HG02981 (cell line): ENCODE data around the gene CCDC102A.

Experiments used
- ATAC-seq: cut with Tn5 transposase; IDR thresholded peaks from one replicate; pipeline ENCODE4 v1.9.1; 2021; ENCODE audit warnings: mild to moderate bottlenecking, moderate library complexity; ENCODE audit not compliant: unreplicated experiment

Gene CCDC102A

DNA sequence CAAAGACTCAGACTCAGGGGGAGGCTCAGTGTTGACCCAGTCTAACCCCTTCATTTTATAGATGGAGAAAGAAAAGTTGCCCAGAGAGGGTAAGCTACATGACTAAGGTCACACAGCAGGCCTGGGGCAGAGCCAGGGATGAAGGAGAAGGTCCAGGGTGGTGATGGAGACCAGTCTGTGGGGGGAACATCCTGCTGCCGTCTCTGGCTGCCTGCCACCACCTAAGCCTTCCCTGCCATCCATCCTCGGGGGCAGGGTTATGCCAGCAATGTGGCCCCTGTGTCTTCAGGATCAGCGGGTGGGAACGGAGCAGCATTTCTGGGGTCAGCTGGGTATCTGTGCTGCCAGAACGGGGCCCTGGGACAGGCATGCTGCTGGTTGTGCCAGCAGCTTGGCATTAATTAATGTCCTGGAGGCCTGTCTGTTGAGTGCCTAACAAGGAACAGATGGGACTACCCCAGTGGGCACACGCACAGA is 55.6 kb downstream of the CCDC102A start:
- ATAC-seq, result no peak

- no peak for ATAC-seq
These were observed 56.2 kb downstream of the CCDC102A start for GRCh38 chr16:57479976-57480753.

- no peak for ATAC-seq
These were observed 57.0 kb downstream of the CCDC102A start for GRCh38 chr16:57479205-57479975.

DNA sequence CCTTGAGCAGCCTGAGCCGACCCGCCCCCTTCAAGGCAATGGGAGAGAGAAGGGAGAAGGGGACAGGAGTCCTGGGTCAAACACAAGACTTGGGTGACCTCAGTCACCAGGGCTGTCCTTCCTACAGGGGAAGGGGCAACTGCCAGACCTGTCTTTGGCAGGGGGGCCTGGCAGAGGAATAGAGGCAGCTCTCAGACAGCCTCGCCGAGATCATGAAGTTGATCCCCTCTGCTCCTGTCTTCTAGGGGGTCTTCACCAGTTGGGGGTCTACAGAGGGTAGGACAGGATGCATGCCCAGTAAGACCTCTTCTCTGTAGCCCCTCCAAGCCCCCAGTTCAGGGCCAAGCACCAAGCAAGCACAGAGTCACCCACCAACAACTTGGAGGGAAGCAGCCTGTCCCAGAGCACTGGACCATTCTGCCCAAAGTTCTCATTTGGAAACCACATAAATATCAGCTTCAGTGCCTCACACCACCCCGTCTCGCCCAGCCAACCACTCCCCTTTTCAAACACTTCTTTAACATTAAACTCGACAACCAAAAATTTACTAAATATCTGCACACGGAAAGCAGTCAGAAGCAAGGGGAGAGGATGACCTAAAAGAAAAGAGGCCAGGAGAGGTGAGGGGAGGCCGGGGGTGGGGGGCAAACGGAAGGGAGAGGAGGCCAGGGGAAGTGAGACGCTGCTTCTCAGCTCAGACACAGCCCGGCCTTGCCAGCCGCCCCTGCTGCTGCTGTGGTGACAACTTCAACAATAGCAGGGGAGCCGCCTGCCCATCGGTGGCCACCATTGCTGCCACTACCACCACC is 57.8 kb downstream of the CCDC102A start:
- ATAC-seq, result no peak

DNA sequence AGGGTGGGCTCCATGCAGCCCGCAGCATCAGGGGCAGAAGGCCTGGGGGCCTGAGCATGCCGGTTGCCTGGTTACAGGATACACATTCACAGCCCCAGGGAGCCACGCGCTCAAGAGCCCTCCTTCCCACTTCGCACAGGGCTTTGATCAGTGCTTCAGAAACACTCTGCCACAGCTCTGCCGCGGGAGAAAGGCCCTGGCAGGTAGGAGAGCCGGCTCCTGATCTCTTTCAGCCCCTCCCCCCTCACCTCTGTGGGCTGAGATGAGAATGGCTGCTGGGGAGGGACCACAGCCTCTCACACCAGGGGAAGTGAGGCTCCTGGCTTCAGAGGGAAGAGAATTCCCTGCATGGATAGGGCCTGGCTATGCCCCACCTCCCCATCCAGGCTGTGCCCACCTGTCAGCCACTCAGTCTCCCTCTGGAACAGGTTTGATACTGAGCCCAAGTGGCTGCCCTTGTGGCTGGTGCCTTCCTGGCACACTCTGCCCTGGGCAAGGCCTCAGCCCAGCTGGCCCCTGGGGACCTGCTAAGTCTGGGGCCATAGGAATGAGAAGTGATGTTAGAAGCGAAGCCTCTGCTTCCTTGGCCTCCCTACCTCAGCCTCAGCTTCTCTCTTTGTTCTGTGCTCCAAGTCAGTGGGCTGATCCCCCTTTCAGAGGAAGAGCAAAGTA is 58.7 kb downstream of the CCDC102A start:
- ATAC-seq, result no peak

DNA sequence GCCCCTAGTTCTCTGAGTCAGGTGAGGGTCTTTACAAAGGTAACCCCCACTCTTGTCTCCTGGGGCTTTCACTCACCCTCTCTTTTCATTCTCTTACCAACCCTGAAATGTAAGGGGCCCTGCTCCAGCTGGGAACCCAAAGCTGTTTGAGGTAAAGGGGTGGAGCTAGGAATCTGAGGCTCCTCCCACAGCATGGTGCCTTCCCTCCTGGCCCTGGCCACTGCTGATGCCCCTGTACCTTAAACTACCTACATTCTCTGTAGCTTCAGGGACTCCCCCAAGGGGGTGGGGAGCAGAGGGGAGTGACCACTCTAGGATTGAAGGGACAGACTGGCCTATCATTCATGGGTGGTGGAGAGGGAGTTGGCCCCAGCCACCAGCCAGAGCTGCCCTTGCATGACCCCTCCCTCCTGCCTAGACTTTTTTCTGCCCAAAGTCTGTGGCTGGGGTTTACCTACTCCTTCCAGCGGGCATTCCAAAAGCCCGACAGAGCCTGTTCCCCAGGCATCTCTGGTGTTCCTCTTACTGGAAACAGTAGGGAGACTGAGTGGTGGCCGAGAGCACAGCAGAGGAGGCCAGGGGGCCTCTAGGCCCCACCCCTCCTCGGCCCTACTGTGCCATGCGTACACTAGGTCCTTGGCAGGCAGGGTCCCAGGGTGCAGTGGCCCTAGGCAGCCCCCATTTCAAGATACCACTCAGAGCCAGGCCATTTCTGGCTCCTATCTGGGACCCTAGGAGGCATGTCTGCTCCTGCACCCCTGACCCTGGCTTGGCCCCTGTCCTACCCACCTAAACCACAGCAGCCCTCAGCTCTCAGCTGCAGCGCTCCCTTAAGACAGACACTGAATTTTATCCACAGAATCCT is 59.6 kb downstream of the CCDC102A start:
- ATAC-seq, result no peak

DNA sequence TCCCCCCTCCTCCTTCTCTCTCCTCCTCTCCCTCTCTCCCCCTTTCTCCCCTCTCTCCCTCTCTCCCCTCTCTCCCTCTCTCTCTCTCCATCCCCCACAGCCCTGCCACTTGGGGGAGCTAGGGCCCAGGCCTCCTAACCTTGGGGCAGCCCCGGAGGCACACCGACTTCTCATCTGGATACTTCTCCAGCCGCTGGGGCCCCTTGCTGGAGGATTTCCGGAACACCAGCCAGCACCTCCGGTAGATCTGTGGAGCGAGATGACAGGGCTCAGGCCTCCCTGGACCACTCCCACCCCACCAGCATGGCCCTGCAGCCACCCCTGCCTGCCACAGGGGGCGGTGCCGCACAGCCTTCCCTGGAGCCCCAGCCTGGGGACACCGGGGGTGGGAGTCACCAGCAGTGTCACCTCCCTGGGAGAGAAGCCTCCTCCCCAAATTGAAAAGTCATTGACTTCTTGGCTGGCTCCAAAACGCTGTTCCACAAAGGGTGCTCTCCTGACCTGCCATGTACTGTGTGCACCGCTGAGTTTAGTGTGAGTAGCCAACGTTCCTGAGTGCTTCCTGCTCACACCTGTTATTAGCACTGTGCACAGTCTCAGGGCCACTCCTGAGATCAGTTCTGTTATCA is 60.5 kb downstream of the CCDC102A start:
- peak; percentile 97 for ATAC-seq

- no peak for ATAC-seq
These were observed 61.4 kb downstream of the CCDC102A start for GRCh38 chr16:57474671-57475661.

DNA sequence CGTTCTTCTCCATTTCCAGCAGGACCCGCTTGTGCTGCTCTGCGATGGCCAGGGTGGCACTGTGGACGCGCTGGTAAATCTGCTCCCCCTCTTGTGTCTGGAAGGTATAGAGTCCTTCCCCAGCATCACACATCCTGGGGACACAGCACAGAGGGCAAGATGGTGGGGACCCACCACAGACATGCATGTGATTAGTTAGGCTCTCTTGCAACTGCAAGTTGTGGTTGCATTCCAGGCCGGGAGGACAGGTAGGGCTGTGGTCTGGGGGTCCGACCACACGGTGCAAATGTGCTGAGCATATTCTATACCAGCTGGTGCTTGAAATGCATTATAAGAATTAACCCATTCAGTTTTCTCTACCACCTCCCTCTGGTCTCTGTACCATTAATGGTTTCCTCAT is 62.5 kb downstream of the CCDC102A start:
- no peak for ATAC-seq

- no peak for ATAC-seq
These were observed 63.1 kb downstream of the CCDC102A start for GRCh38 chr16:57473176-57473840.

GRCh38 chr16:57472665-57473060 is 63.7 kb downstream of the CCDC102A start:
- ATAC-seq, result no peak

GRCh38 chr16:57471852-57472664 is 64.3 kb downstream of the CCDC102A start:
- ATAC-seq, result no peak

GRCh38 chr16:57471209-57471608 is 65.2 kb downstream of the CCDC102A start:
- ATAC-seq, result no peak

GRCh38 chr16:57470711-57471110 is 65.7 kb downstream of the CCDC102A start:
- no peak for ATAC-seq

DNA sequence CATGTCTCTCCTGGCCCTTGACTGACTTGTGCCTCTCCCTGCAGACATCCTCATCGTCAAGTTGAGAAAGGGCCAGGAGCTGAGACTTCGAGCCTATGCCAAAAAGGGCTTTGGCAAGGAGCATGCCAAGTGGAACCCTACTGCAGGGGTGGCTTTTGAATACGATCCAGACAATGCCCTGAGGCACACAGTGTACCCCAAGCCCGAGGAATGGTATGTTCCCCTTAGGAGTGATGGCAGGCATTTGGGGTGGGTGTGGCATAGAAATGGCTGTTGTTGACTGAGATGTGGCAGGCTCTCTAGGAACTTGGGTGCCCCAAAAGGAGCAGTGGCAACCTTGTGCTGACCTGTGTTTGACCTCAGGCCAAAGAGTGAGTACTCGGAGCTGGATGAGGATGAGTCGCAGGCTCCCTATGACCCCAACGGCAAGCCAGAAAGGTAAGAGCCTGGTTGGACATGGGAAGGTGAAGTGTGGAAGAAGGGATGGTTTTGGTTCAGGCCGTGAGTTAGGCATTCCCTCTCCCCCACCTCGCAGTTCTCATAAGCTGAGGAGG is 66.4 kb downstream of the CCDC102A start:
- no peak for ATAC-seq

- no peak for ATAC-seq
These were observed 67.3 kb downstream of the CCDC102A start for GRCh38 chr16:57469046-57469445.
